Adrenal gland (tissue), 12 donors: Measurements from ENCODE around the gene SECTM1. TPM values are rescaled to one million over a fixed set of nuclear protein-coding genes. Genes with fewer than 3 reads are reported as not detected.

Source experiments
- DNase-seq, 7 donors: peaks; one replicate each; pipeline ENCODE4 v3.0.0-alpha.2; 2019 to 2020
- H3K27ac ChIP-seq, 5 donors: fragments of 200-600 bp; sonication (generic) in 4 of 5; 1 replicate in 3 of 5; 2 replicates in 2 of 5; pipeline versions ENCODE4 v1.5.1 to v1.8.0; 2016 to 2020; ENCODE audit warnings: mild to moderate bottlenecking in 1 of 5
- H3K27me3 ChIP-seq: fragments of 200-600 bp; 2 replicates; pipeline ENCODE4 v1.8.0; 2021
- H3K36me3 ChIP-seq, 2 donors: fragments of 200-600 bp; replicated peaks in 1 of 2; 1 replicate in 1 of 2; 2 replicates in 1 of 2; pipeline versions ENCODE4 v1.5.1 to v1.8.0; 2018 to 2022
- H3K4me1 ChIP-seq, 2 donors: fragments of 200-600 bp; replicated peaks in 1 of 2; 1 replicate in 1 of 2; 2 replicates in 1 of 2; pipeline versions ENCODE4 v1.5.1 to v1.8.0; 2018 to 2021
- H3K4me3 ChIP-seq, 4 donors: fragments of 200-600 bp; sonication (generic) in 3 of 4; one replicate each; pipeline ENCODE4 v1.5.1; 2016 to 2018
- H3K9me3 ChIP-seq, 3 donors: fragments of 200-600 bp; sonication (generic) in 1 of 3; replicated peaks in 1 of 3; 1 replicate in 2 of 3; 2 replicates in 1 of 3; pipeline versions ENCODE4 v1.5.1 to v1.8.0; 2016 to 2021
- CTCF ChIP-seq, 6 experiments: fragments of 450-650 bp in 4 of 6; fragments of 200-600 bp in 2 of 6; sonication (generic) in 1 of 6; IDR thresholded peaks; 1 replicate in 5 of 6; 2 replicates in 1 of 6; pipeline versions ENCODE4 v1.5.1 to v1.8.0; 2016 to 2021; ENCODE audit warnings: antibody characterized with exemption in 6 of 6, mild to moderate bottlenecking in 2 of 6, moderate library complexity in 1 of 6
- POLR2A ChIP-seq, 2 donors: fragments of 450-650 bp; IDR thresholded peaks; one replicate each; pipeline ENCODE4 v1.6.1; 2017; ENCODE audit warnings: antibody characterized with exemption in 2 of 2, mild to moderate bottlenecking in 2 of 2, moderate library complexity in 1 of 2
- WGBS, 4 donors: extraction: QIAGEN DNeasy Blood & Tissue Kit in 2 of 4; methylation state at CpG; one replicate each; pipeline versions ENCODE4 v1.1.5 to v1.1.7; 2013 to 2017; 5-methylcytosine and 5-hydroxymethylcytosine counted together
- intact Hi-C, 2 donors: fragments of 100-400 bp; cut with DNase I; formaldehyde crosslinking; loops; one replicate each; pipeline versions ENCODE4 v1.14.1 to v1.15.0; 2022 to 2023
- polyA plus RNA-seq, 3 donors: library from polyadenylated mRNA; stranded (reverse); fragments of 200-250 nt in 2 of 3; fragments of 350-450 nt in 1 of 3; fragmentation: Illumina TruSeq in 1 of 3; extraction: RNeasy Lipid Tissue Mini Kit (QIAGEN cat#74804) in 1 of 3; gene quantifications; one replicate each; pipeline ENCODE4 v1.2.3, GENCODE V29; 2013 to 2014
- total RNA-seq, 9 donors: library from RNA; depleted of rRNA in 4 of 9; stranded (reverse); fragments of >200 nt in 4 of 9; fragments of 120-200 nt in 1 of 9; fragmentation: NEBNext Ultra II Directional in 1 of 9; extraction: Animal tissue kit (Norgen Biotek cat#: 25700) in 1 of 9; gene quantifications; one replicate each; pipeline versions ENCODE4 v1.1.0 to v1.2.4, GENCODE V29; 2013 to 2023
- donor health status: healthy with polysubstance abuse.
- donor health status: Bipolar disorder and iron deficiency.
- donor health status: DM: yes; HTN: yes; CAD: no.
- donor health status: DM: no; HTN: no; CAD: no.
- donor health status: DM: no; HTN: no; CAD: no.
- donor health status: DM: yes; HTN: yes; CAD: no.

Gene SECTM1
- total and polyA plus RNA-seq, 12 donors: 1.2 to 24.3 (median 5.9) TPM

- Histone ChIP-seq H3K36me3 (no peaks in the 10 kb centered on the region), H3K27me3 (peaks cover 17% of the 10 kb centered on the region), H3K4me3 (no peak overlapping the region), H3K27ac (no peak overlapping the region), H3K9me3 (no peaks in the 10 kb centered on the region), H3K4me1 (no peaks in the 10 kb centered on the region)
- DNase-seq: no peak
- intact Hi-C loops: no loop called here
- TF ChIP-seq POLR2A (IDR thresholded peaks at IDR 0.05) (no peak), CTCF (IDR thresholded peaks at IDR 0.05) (no peak)
- 63 to 75% (median 69%) methylated on average over 4 to 20 of the region's 20 CpGs for WGBS, 4 donors
Measured at GRCh38 chr17:82356845-82357355, 23.3 kb upstream of the SECTM1 start.

- intact Hi-C loops: no loop called here
- Histone ChIP-seq H3K4me3 (no peak overlapping the region), H3K4me1 (no peaks in the 10 kb centered on the region), H3K9me3 (no peaks in the 10 kb centered on the region), H3K27me3 (peaks cover 17% of the 10 kb centered on the region), H3K36me3 (no peaks in the 10 kb centered on the region), H3K27ac (no peak overlapping the region)
- 71 to 76% (median 74%) methylated on average over 10 to 11 of the region's 11 CpGs for whole genome bisulfite sequencing, 4 donors
- TF ChIP-seq POLR2A (IDR thresholded peaks at IDR 0.05): no peak
- no peak for TF ChIP-seq CTCF (IDR thresholded peaks at IDR 0.05)
- no peak for DNase-seq
Measured at GRCh38 chr17:82355770-82356427, 22.3 kb upstream of the SECTM1 start.

GRCh38 chr17:82354804-82355308 lies 21.3 kb upstream of the SECTM1 start:
- 79 to 84% (median 81%) methylated on average over 7 of the region's 7 CpGs for WGBS, 4 donors

More at GRCh38 chr17:82354804-82355308, 21.3 kb upstream of the SECTM1 start:
- Histone ChIP-seq H3K27me3 (peaks cover 17% of the 10 kb centered on the region), H3K4me3 (no peak overlapping the region), H3K36me3 (no peaks in the 10 kb centered on the region), H3K27ac (no peak overlapping the region), H3K4me1 (no peaks in the 10 kb centered on the region), H3K9me3 (no peaks in the 10 kb centered on the region)
- intact Hi-C loops: loop anchor here (5.0 kb wide), 2 partner anchors 57 to 422 kb away; no protein-coding TSS in a partner anchor
- DNase-seq: no peak
- no peak for TF ChIP-seq POLR2A (IDR thresholded peaks at IDR 0.05)
- no peak for TF ChIP-seq CTCF (IDR thresholded peaks at IDR 0.05)
